GM23338 (cell line): Measurements from ENCODE around the gene RELL1.

ENCODE experiments used
- CTCF ChIP-seq, 2 experiments: fragments of 200-600 bp in 1 of 2; sonication (generic) in 1 of 2; conservative IDR thresholded peaks; 2 replicates each; pipeline versions ENCODE4 v1.5.1 to v1.6.1; 2016 to 2017; ENCODE audit warnings: antibody characterized with exemption in 2 of 2, low read depth in 2 of 2, mild to moderate bottlenecking in 2 of 2, moderate library complexity in 1 of 2
- EZH2 ChIP-seq: fragments of 200-600 bp; sonication (generic); IDR thresholded peaks from one replicate; pipeline ENCODE4 v1.8.0; 2017; ENCODE audit warnings: antibody characterized with exemption, mild to moderate bottlenecking, low read depth; ENCODE audit not compliant: unreplicated experiment
- EZH2phosphoT487 ChIP-seq: fragments of 200-600 bp; sonication (generic); IDR thresholded peaks from one replicate; pipeline ENCODE4 v1.8.1; 2018; ENCODE audit warnings: antibody characterized with exemption; ENCODE audit not compliant: unreplicated experiment
- JUNB ChIP-seq: IDR thresholded peaks from one replicate; pipeline ENCODE4 v1.6.1; 2016; ENCODE audit warnings: antibody characterized with exemption; ENCODE audit not compliant: unreplicated experiment
- POLR2AphosphoS5 ChIP-seq: IDR thresholded peaks from 2 replicates; pipeline ENCODE4 v1.6.1; 2016; ENCODE audit warnings: antibody characterized with exemption, low read depth
- REST ChIP-seq: IDR thresholded peaks from one replicate; pipeline ENCODE4 v1.6.1; 2018; ENCODE audit warnings: antibody characterized with exemption; ENCODE audit not compliant: unreplicated experiment
- ZNF331 ChIP-seq: fragments of 250-450 bp; sonication (Bioruptor Pico); IDR thresholded peaks from 2 replicates; pipeline ENCODE4 v1.5.0; 2020; ENCODE audit warnings: low read depth, mild to moderate bottlenecking, moderate library complexity

GRCh38 chr4:37562592-37562991 lies 123.6 kb downstream of the RELL1 start:
- TF ChIP-seq POLR2AphosphoS5 (no peak), JUNB (no peak), CTCF (conservative IDR thresholded peaks at IDR 0.05; ENCODE audit: low read depth in 2 of 2) (no peak), EZH2 (no peak), REST (no peak), EZH2phosphoT487 (no peak), ZNF331 (CRISPR knock-in tag) (no peak)
